ENCODE measurements around the gene PREP.

The PREP gene

DNA sequence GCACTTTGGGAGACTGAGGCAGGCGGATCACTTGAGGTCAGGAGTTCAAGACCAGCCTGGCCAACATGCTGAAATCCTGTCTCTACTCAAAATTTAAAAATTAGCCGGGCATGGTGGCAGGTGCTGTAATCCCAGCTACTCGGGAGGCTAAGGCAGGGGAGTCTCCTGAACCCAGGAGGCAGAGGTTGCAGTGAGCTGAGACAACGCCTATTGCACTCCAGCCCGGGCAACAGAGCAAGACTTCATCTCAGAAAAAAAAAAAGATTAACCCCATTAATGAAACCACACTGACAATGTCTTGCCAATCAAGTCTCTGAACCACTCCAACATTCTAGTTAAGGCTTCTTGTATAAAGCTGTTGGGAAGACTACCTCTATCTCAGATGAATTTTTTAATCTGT, 4.0 kb downstream of the PREP start:
- no peaks in the 10 kb centered on the region for H3K9me3 ChIP-seq (ENCODE audit: severe bottlenecking)
- no peak overlapping the region for H3K4me3 ChIP-seq (ENCODE audit: severe bottlenecking)
- H3K27ac ChIP-seq (ENCODE audit: poor library complexity, severe bottlenecking), result no peak overlapping the region
- DNase-seq (ENCODE audit: low spot score), result no peak
- peaks cover 42% of the 10 kb centered on the region for H3K36me3 ChIP-seq (ENCODE audit: low read depth)
- no peak for TF ChIP-seq CTCF (IDR thresholded peaks at IDR 0.05; ENCODE audit: poor library complexity, severe bottlenecking)
- H3K27me3 ChIP-seq (ENCODE audit: insufficient read depth, poor library complexity, severe bottlenecking), result no peaks in the 10 kb centered on the region
- peaks cover 31% of the 10 kb centered on the region for H3K4me1 ChIP-seq (ENCODE audit: insufficient read depth, poor library complexity, severe bottlenecking)
- no peak for ATAC-seq (ENCODE audit: low read depth)

DNA sequence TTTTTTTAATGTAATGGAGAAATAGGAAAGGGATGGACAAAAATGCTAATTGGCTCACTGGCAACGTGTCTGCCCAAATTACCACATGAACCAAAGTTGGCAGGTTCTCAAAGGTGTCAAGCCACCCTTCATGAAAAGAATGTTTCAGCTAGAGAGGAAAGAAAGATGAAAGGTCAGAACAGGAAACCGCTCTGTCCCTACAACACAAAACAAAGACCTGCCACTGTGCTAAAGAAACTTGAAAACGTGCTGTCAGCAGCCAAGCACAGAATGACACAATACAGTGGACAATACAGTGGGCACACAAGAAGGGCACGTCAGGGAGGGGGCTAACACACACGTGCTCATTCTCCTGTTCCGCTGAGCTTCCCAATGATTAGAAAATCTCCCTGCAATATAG, 4.9 kb downstream of the PREP start:
- no peak for TF ChIP-seq CTCF (IDR thresholded peaks at IDR 0.05; ENCODE audit: poor library complexity, severe bottlenecking)
- peaks cover 27% of the 10 kb centered on the region for H3K4me1 ChIP-seq (ENCODE audit: insufficient read depth, poor library complexity, severe bottlenecking)
- DNase-seq (ENCODE audit: low spot score), result no peak
- no peak overlapping the region for H3K27ac ChIP-seq (ENCODE audit: poor library complexity, severe bottlenecking)
- ATAC-seq (ENCODE audit: low read depth), result no peak
- H3K4me3 ChIP-seq (ENCODE audit: severe bottlenecking), result no peak overlapping the region
- no peaks in the 10 kb centered on the region for H3K27me3 ChIP-seq (ENCODE audit: insufficient read depth, poor library complexity, severe bottlenecking)
- peaks cover 50% of the 10 kb centered on the region for H3K36me3 ChIP-seq (ENCODE audit: low read depth)
- no peaks in the 10 kb centered on the region for H3K9me3 ChIP-seq (ENCODE audit: severe bottlenecking)

GRCh38 chr6:105391705-105392104, 11.2 kb downstream of the PREP start:
- no peaks in the 10 kb centered on the region for H3K9me3 ChIP-seq (ENCODE audit: severe bottlenecking)
- no peaks in the 10 kb centered on the region for H3K27me3 ChIP-seq (ENCODE audit: insufficient read depth, poor library complexity, severe bottlenecking)
- no peak overlapping the region for H3K4me3 ChIP-seq (ENCODE audit: severe bottlenecking)
- no peak for TF ChIP-seq CTCF (IDR thresholded peaks at IDR 0.05; ENCODE audit: poor library complexity, severe bottlenecking)
- H3K36me3 ChIP-seq (ENCODE audit: low read depth), result peaks cover 83% of the 10 kb centered on the region
- peaks cover 19% of the 10 kb centered on the region for H3K4me1 ChIP-seq (ENCODE audit: insufficient read depth, poor library complexity, severe bottlenecking)
- DNase-seq (ENCODE audit: low spot score) (no peak), ATAC-seq (ENCODE audit: low read depth) (no peak)
- no peak overlapping the region for H3K27ac ChIP-seq (ENCODE audit: poor library complexity, severe bottlenecking)

DNA sequence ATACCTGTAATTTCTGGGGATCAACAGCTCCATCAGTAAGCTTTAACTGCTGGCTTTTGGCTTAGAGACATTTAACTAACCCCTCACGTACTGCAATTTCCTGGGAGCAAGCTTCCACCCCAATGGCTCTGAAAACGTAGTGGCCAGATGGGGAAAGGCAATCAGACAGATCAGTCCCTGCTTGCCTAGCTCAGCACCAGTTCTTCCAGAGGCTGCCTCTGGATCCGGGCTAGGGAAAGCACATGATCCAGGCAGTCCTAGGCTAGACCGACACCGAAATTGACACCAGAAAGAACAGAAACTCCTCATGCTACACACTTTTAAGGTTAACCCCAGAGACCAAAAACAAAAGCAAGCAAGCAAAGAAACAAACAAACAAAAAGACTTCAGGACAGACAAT, 13.3 kb downstream of the PREP start:
- H3K27ac ChIP-seq (ENCODE audit: poor library complexity, severe bottlenecking), result peak overlapping the region; percentile 24
- H3K4me1 ChIP-seq (ENCODE audit: insufficient read depth, poor library complexity, severe bottlenecking), result peaks cover 16% of the 10 kb centered on the region
- H3K36me3 ChIP-seq (ENCODE audit: low read depth), result peaks cover 68% of the 10 kb centered on the region
- ATAC-seq (ENCODE audit: low read depth) (no peak), DNase-seq (ENCODE audit: low spot score) (no peak)
- H3K9me3 ChIP-seq (ENCODE audit: severe bottlenecking), result no peaks in the 10 kb centered on the region
- no peak overlapping the region for H3K4me3 ChIP-seq (ENCODE audit: severe bottlenecking)
- no peak for TF ChIP-seq CTCF (IDR thresholded peaks at IDR 0.05; ENCODE audit: poor library complexity, severe bottlenecking)
- H3K27me3 ChIP-seq (ENCODE audit: insufficient read depth, poor library complexity, severe bottlenecking), result no peaks in the 10 kb centered on the region

DNA sequence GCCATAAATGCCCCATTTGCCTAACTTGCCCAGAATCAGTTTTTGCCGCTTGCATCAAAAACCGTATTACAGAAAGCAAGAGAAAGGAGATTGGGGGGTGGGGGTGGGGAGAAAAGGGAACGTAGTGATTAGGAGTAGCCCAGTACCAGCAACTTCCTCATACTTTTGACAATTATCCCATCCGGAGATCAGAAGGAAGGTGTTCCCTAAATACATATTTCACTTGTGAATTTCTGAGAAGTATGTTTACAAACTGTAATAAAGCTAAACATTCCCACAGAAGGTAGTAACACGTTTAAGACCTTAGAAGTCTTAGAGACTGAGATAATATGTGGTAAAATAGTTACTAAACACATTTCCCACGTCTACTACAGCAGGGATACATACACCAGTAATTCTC, 14.5 kb downstream of the PREP start:
- no peak for TF ChIP-seq CTCF (IDR thresholded peaks at IDR 0.05; ENCODE audit: poor library complexity, severe bottlenecking)
- H3K4me3 ChIP-seq (ENCODE audit: severe bottlenecking), result no peak overlapping the region
- H3K4me1 ChIP-seq (ENCODE audit: insufficient read depth, poor library complexity, severe bottlenecking), result peaks cover 28% of the 10 kb centered on the region
- no peaks in the 10 kb centered on the region for H3K9me3 ChIP-seq (ENCODE audit: severe bottlenecking)
- peaks cover 57% of the 10 kb centered on the region for H3K36me3 ChIP-seq (ENCODE audit: low read depth)
- peak overlapping the region; percentile 24 for H3K27ac ChIP-seq (ENCODE audit: poor library complexity, severe bottlenecking)
- DNase-seq (ENCODE audit: low spot score) (no peak), ATAC-seq (ENCODE audit: low read depth) (peak; percentile 28; the same call in 1 of the 3 replicates)
- H3K27me3 ChIP-seq (ENCODE audit: insufficient read depth, poor library complexity, severe bottlenecking), result no peaks in the 10 kb centered on the region
